Stimulated activated CD8-positive, alpha-beta memory T cell treated with anti-CD3 and anti-CD28 coated beads, Interleukin-15, amount 100 ng/mL, for 24 hours (primary cell): ENCODE results near the gene PIP4K2B.

Source experiments
- DNase-seq: peaks from one replicate; pipeline ENCODE4 v3.0.0-alpha.2; 2020; ENCODE audit warnings: low read depth

Gene PIP4K2B

GRCh38 chr17:38779965-38780752, 19.2 kb downstream of the PIP4K2B start:
- no peak for DNase-seq

- DNase-seq, result no peak
These were observed 21.6 kb downstream of the PIP4K2B start for GRCh38 chr17:38777641-38778250.

- no peak for DNase-seq
These were observed 26.1 kb downstream of the PIP4K2B start for GRCh38 chr17:38773258-38773657.

GRCh38 chr17:38768417-38768816, 30.9 kb downstream of the PIP4K2B start:
- DNase-seq, result no peak

GRCh38 chr17:38766341-38766740, 33.0 kb downstream of the PIP4K2B start:
- DNase-seq, result no peak

GRCh38 chr17:38762231-38762630, 37.1 kb downstream of the PIP4K2B start:
- no peak for DNase-seq

- DNase-seq, result no peak
These were observed 37.7 kb downstream of the PIP4K2B start for GRCh38 chr17:38761612-38762011.

- no peak for DNase-seq
These were observed 46.3 kb downstream of the PIP4K2B start for GRCh38 chr17:38753071-38753506.

GRCh38 chr17:38752308-38753070, 46.9 kb downstream of the PIP4K2B start, which contains the start of gene PSMB3:
TSS of gene PSMB3 (plus strand) at chr17:38752741. CDS start at chr17:38752827, 86 bp downstream.
- DNase-seq, result peak; percentile 81

- DNase-seq, result peak; percentile 93
These were observed 47.5 kb downstream of the PIP4K2B start for GRCh38 chr17:38751808-38752307.

GRCh38 chr17:38751144-38751807, 48.1 kb downstream of the PIP4K2B start:
- no peak for DNase-seq

GRCh38 chr17:38750312-38751121, 48.8 kb downstream of the PIP4K2B start:
- no peak for DNase-seq

- no peak for DNase-seq
These were observed 49.4 kb downstream of the PIP4K2B start for GRCh38 chr17:38750044-38750311.

GRCh38 chr17:38749223-38750043, 49.9 kb downstream of the PIP4K2B start:
- no peak for DNase-seq

- DNase-seq, result no peak
These were observed 50.5 kb downstream of the PIP4K2B start for GRCh38 chr17:38748892-38749222.

GRCh38 chr17:38748149-38748891, 51.0 kb downstream of the PIP4K2B start, which contains the start of gene PCGF2:
TSS of gene PCGF2 (minus strand) at chr17:38748336. CDS start at chr17:38740402, 7,934 bp downstream.
- DNase-seq, result no peak

GRCh38 chr17:38747463-38748148, 51.8 kb downstream of the PIP4K2B start:
- DNase-seq, result no peak

GRCh38 chr17:38746849-38747462, 52.4 kb downstream of the PIP4K2B start:
- DNase-seq, result no peak
